HG03460 (cell line): Measurements from ENCODE around the gene RPL22.

Experiments used
- ATAC-seq: cut with Tn5 transposase; IDR thresholded peaks from one replicate; pipeline ENCODE4 v1.9.1; 2021; ENCODE audit not compliant: unreplicated experiment

Gene RPL22

DNA sequence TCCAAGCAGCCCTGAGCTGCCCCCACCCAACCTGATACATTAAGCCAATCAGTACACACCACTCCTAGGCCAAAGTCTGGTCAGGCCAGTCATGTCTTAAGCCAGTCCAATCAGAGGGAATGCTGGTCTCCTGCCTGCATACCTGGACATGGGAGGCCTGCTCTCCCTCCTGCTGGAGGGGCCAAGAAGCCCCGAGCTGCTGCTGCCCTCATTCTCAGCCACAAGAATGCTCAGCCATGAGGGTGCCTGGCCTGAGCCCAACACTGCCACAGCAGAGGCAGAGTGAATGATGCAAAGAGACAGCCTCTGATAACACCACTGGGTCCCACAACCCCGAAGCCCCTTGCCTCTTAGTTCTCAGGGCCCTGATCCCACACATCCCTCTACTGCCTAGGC, 42.3 kb downstream of the RPL22 start:
- no peak for ATAC-seq

DNA sequence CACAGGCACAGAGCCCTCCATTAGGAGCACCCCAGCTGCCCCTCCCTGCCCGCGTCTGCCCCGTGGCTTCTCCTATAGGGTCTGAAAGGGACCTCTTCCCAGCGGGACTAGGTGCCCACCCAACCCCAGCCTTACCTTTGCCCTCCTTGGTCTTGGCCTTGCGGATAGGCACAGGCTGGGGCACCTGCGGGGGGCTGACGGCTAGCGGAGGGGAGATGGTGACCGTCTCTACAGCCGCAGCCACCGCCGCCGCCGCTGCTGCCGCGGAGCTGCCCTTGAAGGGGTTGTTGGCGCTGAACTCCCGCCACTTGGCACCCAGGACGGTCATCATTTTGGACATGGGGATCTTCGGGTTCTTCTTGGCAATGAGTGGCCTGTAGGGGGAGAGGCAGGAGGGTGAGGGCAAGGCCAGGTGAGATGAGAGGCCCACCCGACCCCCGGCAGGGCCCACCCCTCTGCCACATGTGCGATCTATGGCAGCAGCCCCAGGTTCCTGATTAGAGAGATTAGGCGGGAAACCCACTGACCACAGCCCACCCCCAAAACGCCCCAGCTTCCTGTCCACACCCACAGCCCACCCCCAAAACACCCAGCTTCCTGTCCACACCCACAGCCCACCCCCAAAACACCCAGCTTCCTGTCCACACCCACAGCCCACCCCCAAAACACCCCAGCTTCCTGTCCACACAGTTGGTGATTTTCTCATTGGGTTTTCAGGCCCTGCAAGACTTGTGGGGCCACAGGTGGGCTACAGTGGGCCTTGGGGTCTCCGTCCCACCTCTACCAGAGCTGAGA, 44.7 kb downstream of the RPL22 start:
- no peak for ATAC-seq

DNA sequence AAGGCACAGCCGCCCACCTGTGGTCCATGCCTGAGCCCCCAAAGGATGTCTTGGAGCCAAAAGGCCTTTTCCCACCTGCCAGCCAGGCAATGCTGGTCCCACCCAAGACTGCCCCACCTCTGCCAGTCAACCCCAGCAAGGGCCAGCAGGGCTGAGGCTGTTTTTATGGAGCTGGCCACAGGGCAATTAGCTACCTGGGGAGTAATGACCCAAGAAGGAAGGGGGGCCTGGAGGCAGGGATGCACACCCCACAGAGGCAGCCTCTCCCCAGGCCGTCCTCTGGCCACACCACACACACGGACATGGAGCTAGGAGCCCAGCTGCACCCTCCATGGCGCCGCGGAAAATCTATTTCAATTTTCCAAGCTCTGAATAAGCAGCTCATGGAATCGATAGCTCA, 46.5 kb downstream of the RPL22 start:
- no peak for ATAC-seq

DNA sequence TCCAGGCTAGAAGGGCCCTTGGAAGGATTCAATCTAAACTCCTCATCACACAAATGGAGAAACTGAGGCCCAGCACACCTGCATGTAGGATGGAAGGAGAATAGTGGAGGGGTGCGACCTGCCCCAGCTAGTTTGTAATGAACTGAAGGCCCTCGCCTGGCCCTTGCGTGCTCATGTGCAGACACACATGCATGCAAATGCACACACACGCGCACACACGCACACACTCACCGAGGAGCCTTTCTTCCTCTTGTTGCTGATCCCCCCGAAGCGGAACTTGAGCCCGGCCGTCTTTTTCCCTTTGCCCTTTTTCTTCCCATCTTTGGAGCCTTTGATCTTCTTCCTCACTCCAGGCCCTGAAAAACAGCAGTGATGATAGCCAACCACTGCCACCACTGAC, 47.2 kb downstream of the RPL22 start:
- ATAC-seq: no peak

DNA sequence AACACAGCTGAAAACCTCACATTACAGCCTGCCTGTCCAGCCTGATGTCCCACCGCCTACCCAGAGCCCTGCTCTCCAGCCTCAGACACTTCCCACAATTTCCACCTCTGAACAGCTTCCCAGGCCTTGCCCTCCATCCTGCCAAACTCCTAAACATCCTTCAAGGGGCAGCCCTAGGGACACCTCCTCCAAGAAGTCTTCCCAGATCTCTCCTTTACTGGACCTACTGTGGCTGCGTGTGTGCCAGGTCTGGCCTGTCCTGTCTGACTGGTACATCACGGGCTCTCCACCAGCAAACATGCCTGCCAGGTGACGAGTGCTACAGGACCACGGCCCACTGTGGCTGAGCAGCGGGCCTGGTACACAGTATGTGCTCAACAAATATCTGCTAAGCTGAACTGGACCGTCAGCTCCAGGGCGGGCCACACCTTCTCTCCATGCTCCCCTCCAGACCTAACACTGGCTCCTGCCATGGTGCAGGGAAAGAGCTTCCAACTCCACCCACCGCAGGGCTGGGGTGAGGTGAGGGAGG, 48.0 kb downstream of the RPL22 start:
- ATAC-seq: no peak

DNA sequence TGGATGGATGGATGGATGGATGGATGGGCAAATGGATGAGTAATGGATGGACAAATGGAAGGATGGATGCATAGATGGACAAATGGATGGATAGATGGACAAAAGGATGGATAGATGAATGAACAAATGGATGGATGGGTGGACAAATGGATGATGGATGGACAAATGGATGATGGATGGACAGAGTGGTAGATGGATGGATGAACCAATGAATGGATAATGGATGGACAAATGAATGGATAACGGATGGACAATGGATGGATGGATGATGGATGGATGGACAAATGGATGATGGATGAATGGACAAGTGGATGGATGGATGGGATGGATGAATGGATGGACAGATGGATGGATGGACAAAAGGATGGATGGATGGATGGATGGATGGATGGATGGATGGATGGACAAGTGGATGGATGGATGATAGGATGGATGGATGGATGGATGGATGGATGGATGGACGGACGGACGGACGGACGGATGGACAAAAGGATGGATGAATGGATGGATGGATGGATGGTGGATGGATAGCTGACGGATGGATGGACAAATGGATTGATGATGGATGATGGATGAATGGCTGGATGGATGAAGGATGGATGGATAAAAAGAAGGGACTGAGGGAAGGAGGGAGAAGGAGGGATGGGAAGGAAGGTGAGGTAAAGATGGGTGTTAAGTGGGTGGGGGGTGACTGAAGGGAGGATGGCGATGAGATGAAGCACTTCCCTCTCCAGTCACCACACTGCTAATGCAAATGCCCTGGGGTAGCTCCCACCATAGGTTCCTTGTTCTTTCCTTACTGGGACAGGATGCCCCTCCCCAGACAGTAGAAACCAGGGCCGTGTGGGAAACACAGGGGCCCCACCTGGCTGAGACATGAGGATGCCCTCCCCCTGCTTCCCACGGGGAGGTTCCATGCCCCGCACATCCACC, 49.1 kb downstream of the RPL22 start:
- ATAC-seq: no peak

DNA sequence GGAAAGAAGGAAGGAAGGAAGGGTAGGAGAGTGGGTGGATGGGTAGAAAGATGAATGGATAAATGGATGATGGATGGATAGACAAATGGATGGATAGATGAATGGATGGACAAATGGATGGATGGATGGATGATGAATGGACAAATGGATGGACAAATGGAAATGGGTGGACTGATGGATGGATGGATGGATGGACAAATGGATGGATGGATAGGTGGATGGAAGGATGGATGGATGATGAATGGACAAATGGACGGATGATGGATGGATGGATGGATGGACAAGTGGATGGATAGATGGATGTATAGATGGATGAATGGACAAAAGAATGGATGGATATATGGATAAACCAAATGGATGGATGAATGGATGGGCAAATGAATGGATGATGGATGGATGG, 49.8 kb downstream of the RPL22 start:
- ATAC-seq: no peak

DNA sequence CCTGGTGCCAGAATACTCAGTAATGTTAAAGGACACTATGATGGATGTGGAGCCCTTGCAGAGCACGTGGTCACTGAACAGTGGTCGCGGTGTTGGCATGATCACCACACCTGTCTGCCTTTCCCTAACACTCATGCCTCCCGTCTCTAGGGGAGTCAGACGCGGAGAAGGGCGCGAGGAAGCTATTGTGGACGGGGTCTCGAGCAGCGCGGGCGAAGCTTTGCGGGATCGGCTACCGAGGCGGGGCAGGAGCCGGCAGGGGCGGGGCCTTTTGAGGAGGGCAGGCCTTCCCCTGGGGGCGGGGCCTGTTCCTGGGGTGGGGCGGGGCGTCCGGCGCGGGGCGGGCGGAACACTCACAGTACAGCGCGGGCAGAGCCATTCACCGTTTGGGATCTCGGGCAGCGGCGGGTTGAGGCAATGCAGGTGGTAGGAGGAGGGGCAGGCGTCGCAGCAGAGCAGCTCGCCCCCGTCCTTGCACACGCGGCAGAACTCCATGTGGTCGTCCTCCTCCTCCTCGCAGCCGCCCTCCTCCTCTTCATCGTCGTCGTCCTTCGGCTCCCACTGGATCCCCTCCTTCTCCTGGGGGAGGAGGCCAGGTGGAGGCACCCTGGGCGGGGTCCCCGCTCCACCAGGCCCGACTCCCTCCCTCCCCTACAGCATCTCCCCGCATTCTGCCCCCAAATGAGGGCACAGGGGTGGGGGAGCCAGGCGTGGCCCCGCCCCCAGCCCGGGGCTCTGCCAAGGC, 50.7 kb downstream of the RPL22 start:
- ATAC-seq: no peak

DNA sequence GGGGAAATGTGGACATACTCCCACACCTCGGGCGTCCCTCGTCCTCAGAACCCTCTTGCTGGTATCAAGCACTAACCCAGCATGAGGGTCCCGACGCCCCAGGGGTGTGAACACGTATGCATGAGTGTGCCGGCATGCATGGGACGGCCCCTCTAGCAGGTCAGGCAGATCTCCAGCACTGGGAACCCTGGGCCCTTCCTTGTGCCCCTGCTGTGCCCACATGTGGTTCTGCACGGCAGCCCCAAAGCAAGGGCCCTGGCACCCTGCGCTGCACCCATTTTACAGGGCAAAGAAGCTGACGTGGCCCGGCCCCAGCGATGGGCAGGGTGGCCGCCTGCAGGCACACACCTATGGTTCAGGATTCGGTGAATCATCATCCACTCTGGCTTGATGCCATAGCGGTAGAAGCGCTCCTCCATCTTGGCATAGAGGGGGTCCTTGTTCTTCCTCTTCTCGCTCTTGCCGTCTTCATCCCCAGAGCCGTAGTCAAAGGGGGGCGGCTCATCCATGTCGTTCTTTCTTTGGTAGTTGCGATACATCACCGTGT, 53.5 kb downstream of the RPL22 start:
- no peak for ATAC-seq

DNA sequence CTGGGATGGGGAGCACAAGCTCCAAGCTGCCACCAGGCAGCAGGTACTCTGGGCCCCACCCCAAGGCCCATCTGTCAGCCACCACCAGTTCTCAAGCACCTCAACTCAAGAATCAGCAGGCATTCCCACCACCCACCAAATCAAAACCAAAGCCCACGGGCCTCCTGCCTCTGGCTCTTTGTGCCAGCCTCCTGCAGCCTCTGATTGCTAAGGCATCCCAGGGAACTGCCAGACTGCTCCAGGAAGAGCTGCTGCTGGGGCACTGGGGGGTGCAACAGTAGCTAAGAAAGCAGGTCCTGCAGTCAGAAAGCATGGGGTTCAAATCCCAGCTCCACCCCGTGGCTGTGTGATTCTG, 54.0 kb downstream of the RPL22 start:
- no peak for ATAC-seq

DNA sequence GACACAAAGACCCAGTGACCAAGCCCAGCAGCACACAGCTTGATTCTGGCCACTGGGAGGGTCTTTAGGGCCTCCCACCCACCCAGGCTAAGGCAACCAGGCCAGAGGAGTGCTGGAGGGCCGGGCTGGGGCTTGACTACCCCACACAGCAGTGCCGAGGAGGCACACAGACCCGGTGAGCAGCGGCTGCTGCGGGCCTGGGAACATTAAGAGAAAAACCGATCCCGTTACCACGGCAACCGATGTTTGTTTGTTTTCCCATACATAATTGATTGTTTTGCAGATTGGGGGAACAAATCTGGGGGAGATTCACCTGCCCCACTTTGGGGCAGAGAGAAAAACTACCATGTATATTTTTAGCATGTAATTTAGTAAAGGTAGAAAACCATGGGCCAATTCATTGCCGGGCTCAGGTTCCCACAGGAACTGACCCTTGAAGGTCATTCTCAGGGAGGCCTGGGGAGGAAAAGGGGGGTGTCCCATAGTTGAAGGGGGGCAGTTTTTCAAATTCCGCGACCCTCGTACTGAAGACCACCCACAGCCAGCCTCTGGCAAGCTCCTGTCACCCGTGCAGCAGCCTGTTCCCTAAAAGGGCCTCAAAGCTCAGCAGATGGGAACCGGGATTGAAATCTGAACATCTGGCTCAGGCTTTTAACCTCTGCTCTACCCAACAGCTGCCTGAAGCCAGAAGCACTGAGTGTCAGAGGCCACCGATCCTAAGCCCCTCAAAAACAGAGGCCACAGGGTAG, 54.6 kb downstream of the RPL22 start:
- ATAC-seq: no peak

DNA sequence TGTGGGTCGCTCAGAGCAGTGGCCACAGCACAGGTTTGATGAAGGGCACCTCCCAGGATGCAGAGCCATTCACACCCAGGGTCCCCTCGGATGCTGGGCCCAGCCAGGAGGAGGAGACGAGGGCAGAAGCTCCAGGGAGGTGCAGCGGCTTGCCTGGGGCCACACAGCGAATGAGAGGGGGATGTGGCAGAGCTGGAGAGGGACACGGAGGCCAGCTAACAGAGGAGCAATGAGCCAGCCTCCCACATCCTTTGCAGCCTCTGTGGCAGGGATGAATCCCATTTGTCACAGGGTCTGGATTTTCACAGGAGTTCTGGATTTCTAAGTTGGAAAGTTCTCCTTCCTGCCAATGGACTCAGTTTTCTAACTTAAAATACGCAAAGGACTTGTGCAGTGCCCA, 55.2 kb downstream of the RPL22 start:
- no peak for ATAC-seq

DNA sequence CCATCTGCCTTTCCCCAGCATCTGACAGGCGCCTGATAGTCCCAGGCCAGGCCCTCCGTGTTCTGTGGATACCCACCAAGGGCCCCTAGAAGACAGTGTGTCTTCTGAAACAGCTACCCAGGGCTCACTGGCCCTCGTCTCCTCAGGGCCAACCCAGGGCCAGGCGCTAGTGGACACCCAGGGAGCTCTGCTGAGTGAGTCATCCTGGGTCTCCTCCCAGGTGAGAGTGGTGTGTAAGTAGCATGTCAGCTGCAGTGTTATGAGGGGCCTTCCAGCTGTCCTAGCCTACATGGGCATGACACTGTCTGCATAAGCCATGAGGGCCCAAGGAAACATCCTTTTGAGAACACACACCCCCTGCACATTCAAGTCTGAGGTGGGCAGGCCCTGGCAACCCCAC, 56.0 kb downstream of the RPL22 start:
- ATAC-seq: no peak

DNA sequence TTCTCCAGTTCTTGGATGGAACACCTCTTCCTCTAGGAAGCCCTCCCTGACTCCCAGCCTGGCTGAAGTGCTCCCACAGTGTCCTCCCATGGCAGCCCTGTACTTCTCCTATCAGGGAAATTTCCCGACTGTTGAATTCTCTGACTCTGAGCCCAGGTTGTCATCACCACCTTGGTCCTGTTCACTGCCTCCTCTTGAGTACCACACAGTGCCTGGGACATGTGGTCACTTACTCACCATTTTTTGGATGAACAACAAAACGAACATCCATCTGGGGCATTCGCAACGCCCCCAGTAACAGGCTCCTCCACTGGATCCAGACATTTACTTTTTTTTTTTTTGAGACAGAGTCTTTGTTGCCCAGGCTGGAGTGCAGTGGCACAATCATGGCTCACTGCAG, 56.7 kb downstream of the RPL22 start:
- ATAC-seq: no peak

DNA sequence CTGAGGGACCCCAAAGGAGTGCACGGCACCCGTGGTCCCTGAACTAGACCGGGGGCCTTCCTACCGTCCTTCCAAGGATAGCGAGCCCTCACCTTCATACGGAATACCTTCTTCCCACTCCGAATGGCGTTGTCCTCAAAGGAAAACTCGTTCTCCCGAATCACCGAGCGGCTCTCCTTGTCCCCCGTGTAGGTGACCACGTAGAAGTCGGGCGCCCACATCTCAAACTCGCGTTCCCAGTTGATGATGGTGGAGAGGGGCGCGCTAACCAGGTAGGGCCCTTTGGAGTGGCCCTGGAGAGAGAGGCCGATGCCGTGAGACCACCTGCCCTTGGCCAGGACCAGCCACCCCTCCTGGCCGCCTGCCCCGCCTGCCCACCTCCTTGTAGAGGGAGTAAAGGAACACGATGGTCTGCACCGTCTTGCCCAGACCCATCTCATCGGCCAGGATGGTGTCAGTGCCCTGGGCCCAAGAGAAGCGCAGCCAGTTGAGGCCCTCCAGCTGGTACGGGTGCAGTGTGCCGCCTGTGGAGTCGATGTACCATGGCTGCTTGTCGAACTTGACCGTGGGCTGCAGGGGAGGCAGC, 57.3 kb downstream of the RPL22 start:
- ATAC-seq: no peak

DNA sequence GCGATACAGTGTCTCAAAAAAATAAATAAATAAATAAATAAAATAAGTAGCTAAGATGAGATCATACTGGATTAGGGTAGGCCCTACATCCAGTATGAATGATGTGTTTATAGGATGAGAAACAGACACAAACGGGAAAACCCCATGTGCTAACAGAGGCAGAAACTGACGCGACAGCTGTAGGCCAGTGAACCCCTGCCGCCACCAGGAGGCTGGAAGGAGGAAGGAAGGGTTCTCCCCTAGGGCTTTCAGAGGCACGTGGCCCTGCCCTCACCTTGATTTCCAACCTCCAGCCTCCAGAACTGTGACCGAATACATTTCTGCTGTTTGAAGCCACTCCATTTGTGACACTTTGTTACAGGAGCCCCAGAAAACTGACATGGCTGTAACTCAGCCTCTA, 57.8 kb downstream of the RPL22 start:
- ATAC-seq: no peak

DNA sequence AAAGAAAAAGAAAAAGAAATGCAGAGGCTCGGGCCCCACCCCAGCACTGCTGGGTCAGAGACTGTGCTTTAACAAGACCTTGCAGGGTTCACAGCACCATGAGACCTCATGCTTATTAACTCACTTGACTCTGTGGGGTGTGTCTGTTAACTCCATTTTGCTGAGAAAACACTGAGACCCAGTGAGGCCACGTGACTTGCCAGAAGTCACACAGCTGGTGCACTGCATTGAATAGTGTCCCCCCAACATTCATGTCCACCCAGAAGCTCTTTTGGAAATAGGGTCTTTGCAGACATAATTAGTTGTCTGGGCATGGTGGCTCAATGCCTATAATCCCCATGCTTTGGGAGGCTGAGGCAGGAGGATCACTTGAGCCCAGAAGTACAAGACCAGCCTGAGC, 59.0 kb downstream of the RPL22 start:
- no peak for ATAC-seq

DNA sequence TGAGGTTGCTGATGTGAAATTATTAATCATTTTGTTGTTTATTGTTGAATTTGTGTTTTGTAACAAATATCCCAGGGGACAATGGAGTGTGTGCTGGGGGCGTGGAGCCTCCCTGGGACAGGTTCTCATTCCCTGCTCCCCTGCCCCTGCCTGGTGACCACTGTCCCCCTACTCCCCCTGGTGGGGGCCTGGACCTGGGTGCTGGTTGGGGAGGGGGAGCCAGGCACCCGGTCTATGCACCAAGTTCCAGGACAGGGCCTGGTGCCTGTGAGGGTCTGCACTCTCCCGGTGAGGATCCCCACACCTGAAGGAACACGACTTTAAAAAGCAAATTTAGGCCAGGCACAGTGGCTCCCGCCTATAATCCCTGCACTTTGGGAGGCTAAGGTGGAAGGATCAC, 61.6 kb downstream of the RPL22 start:
- no peak for ATAC-seq

DNA sequence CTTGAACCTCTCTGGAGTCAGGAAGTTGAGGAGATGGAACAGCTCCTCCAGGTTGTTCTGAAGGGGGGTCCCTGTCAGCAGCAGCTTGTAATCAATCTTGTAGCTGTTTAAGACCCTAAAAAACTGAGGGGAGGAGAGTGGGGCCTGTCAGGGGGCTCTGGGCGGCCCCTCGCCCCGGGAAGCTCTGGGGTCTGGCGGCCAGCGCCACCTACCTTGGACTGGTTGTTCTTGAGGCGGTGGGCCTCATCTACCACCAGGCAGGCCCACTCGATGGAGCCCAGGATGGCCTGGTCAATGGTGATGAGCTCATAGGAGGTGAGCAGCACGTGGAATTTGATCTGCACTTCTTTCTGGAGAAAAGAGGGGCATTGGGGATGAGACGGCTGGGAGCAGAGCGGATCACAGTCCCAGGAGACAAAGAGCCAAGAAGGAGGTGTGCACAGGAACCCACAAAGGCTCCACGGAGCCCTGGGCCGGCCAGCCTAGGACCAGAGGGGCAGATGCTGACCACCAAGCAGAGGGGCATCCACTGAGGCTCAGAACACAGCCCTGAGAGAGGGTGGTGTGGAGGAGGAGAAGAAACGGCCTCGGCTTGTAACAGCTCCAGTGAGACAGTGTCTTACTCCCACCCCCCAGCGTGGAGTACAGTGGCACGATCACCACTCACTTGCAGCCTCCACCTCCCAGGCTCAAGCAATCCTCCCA, 62.7 kb downstream of the RPL22 start:
- ATAC-seq: no peak
